HEK293 (cell line): ENCODE data around the gene PI4KA.
"Not testable (repeated sequence)": the region's sequence is repeated elsewhere in the genome, so short reads cannot be mapped to it uniquely, and the experiment has no call there.

Source experiments
- CTCF ChIP-seq: fragments of 450-650 bp; formaldehyde crosslinking; IDR thresholded peaks from 2 replicates; pipeline ENCODE4 v1.5.1; 2016; ENCODE audit warnings: missing biosample characterization, missing genetic modification characterization
- PRDM1 ChIP-seq: fragments of 450-650 bp; formaldehyde crosslinking; IDR thresholded peaks from 2 replicates; pipeline ENCODE4; 2016; ENCODE audit warnings: missing biosample characterization, missing genetic modification characterization
- YY1 ChIP-seq: fragments of 450-650 bp; formaldehyde crosslinking; IDR thresholded peaks from 2 replicates; pipeline ENCODE4 v1.5.1; 2018; ENCODE audit warnings: missing biosample characterization, missing genetic modification characterization
- ZBTB1 ChIP-seq: fragments of 450-650 bp; formaldehyde crosslinking; IDR thresholded peaks from 2 replicates; pipeline ENCODE4 v1.5.1; 2016; ENCODE audit warnings: missing biosample characterization, missing genetic modification characterization
- ZNF530 ChIP-seq: fragments of 450-650 bp; formaldehyde crosslinking; IDR thresholded peaks from 2 replicates; pipeline ENCODE4 v1.5.1; 2016; ENCODE audit warnings: low read depth, missing biosample characterization, missing genetic modification characterization
- ZNF585B ChIP-seq: fragments of 450-650 bp; formaldehyde crosslinking; IDR thresholded peaks from 2 replicates; pipeline ENCODE4 v1.5.1; 2016; ENCODE audit warnings: missing biosample characterization, missing genetic modification characterization
- ZNF658 ChIP-seq: fragments of 450-650 bp; formaldehyde crosslinking; IDR thresholded peaks from 2 replicates; pipeline ENCODE4; 2016; ENCODE audit warnings: missing biosample characterization, missing genetic modification characterization
- ZNF768 ChIP-seq: fragments of 450-650 bp; formaldehyde crosslinking; IDR thresholded peaks from 2 replicates; pipeline ENCODE4 v1.5.1; 2018; ENCODE audit warnings: missing biosample characterization, mild to moderate bottlenecking, missing genetic modification characterization
- TF ChIP-seq, protein P1 (sequence below): fragments of 450-650 bp; formaldehyde crosslinking; optimal IDR thresholded peaks from 2 replicates; pipeline ENCODE3; 2016; ENCODE audit warnings: missing biosample characterization, mild to moderate bottlenecking, missing genetic modification characterization

GRCh38 chr22:20769496-20769826 lies 89.2 kb downstream of the PI4KA start:
- TF ChIP-seq ZNF768; ZNF530 (tag by site-specific recombination); PRDM1 (tag by site-specific recombination); CTCF; ZNF658; ZNF585B; ZBTB1 (tag by site-specific recombination); YY1 (tag by site-specific recombination): not testable (repeated sequence)
- TF ChIP-seq, protein P1, sequence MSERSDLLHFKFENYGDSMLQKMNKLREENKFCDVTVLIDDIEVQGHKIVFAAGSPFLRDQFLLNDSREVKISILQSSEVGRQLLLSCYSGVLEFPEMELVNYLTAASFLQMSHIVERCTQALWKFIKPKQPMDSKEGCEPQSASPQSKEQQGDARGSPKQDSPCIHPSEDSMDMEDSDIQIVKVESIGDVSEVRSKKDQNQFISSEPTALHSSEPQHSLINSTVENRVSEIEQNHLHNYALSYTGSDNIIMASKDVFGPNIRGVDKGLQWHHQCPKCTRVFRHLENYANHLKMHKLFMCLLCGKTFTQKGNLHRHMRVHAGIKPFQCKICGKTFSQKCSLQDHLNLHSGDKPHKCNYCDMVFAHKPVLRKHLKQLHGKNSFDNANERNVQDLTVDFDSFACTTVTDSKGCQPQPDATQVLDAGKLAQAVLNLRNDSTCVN (tag by site-specific recombination): not testable (repeated sequence)
